ENCODE measurements around the gene ARRDC5.

DNA sequence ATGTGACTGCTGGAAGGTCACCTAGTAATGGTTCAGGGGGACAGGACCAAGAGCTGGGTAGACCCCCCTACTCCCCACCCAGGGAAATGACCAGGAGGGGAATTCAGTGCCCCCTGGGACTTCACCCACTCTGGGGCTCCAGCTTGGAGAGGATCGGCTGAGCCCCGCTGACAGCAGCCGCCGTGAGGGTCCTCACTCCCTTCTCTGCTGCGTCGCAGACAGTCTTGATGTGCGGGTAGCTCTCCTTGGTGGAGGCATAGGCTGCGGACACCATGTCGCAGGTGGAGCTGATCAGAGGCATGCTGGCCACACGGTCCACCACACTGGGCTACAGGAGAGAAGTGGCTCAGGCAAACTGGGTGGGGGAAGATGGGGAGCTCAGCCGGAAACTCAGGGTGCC, 43.0 kb downstream of the ARRDC5 start:
- no peak for TF ChIP-seq CTCF (IDR thresholded peaks at IDR 0.05)
- no peak for TF ChIP-seq REST (IDR thresholded peaks at IDR 0.05; ENCODE audit: low read depth, low read length)
- TF ChIP-seq RFX5 (IDR thresholded peaks at IDR 0.05; ENCODE audit: low read length), result no peak

All from SK-N-SH (cell line).